Activated naive CD8-positive, alpha-beta T cell (primary cell): ENCODE measurements around the gene SLC16A3.
"Not testable (repeated sequence)": the region's sequence is repeated elsewhere in the genome, so short reads cannot be mapped to it uniquely, and the experiment has no call there.

ENCODE experiments used
- H3K27ac Mint-ChIP-seq: one replicate; pipeline ENCODE4 v1.8.0; 2021; ENCODE audit warnings: mixed read lengths
- H3K27me3 Mint-ChIP-seq: one replicate; pipeline ENCODE4 v1.8.0; 2021; ENCODE audit warnings: mixed read lengths
- H3K36me3 Mint-ChIP-seq: one replicate; pipeline ENCODE4 v1.8.0; 2021; ENCODE audit warnings: mixed read lengths
- H3K4me1 Mint-ChIP-seq: one replicate; pipeline ENCODE4 v1.8.0; 2021; ENCODE audit warnings: low read depth, mixed read lengths
- H3K4me3 Mint-ChIP-seq: one replicate; pipeline ENCODE4 v1.8.0; 2021; ENCODE audit warnings: mild to moderate bottlenecking, mixed read lengths
- H3K9me3 Mint-ChIP-seq: one replicate; pipeline ENCODE4 v1.8.0; 2021; ENCODE audit warnings: low read depth, mixed read lengths

Gene SLC16A3

GRCh38 chr17:82228842-82229697 lies at the start of gene SLC16A3:
TSS of gene SLC16A3 (plus strand) at chr17:82229042. CDS start at chr17:82236009, 6,967 bp downstream.
- H3K27ac Mint-ChIP-seq: no peak within 1 kb of the TSS

GRCh38 chr17:82179412-82179811 lies 49.4 kb upstream of the SLC16A3 start:
- peaks cover 8% of the 10 kb centered on the region for H3K36me3 Mint-ChIP-seq
- no peak overlapping the region for H3K4me3 Mint-ChIP-seq
- no peaks in the 10 kb centered on the region for H3K9me3 Mint-ChIP-seq
- no peak overlapping the region for H3K27ac Mint-ChIP-seq
- no peaks in the 10 kb centered on the region for H3K4me1 Mint-ChIP-seq
- H3K27me3 Mint-ChIP-seq: no peaks in the 10 kb centered on the region

More at GRCh38 chr17:82228842-82229697, at the start of gene SLC16A3:
- Mint-ChIP-seq H3K36me3 (no peaks in the 10 kb centered on the region), H3K27me3 (no peaks in the 10 kb centered on the region), H3K4me1 (peaks cover 5% of the 10 kb centered on the region), H3K4me3 (peak within 1 kb of the TSS; percentile 75), H3K9me3 (no peaks in the 10 kb centered on the region)

- Mint-ChIP-seq H3K9me3 (no peaks in the 10 kb centered on the region), H3K4me1 (no peaks in the 10 kb centered on the region), H3K27ac (no peak overlapping the region), H3K36me3 (peaks cover 8% of the 10 kb centered on the region), H3K27me3 (no peaks in the 10 kb centered on the region), H3K4me3 (no peak overlapping the region)
These were observed 48.8 kb upstream of the SLC16A3 start for GRCh38 chr17:82179946-82180475.

- Mint-ChIP-seq H3K27ac (no peak overlapping the region), H3K36me3 (peaks cover 9% of the 10 kb centered on the region), H3K9me3 (no peaks in the 10 kb centered on the region), H3K4me3 (no peak overlapping the region), H3K4me1 (no peaks in the 10 kb centered on the region), H3K27me3 (no peaks in the 10 kb centered on the region)
These were observed 47.9 kb upstream of the SLC16A3 start for GRCh38 chr17:82180776-82181528.

- no peak overlapping the region for H3K27ac Mint-ChIP-seq
- H3K36me3 Mint-ChIP-seq: peaks cover 6% of the 10 kb centered on the region
- no peak overlapping the region for H3K4me3 Mint-ChIP-seq
- H3K27me3 Mint-ChIP-seq: no peaks in the 10 kb centered on the region
- H3K4me1 Mint-ChIP-seq: no peaks in the 10 kb centered on the region
- H3K9me3 Mint-ChIP-seq: no peaks in the 10 kb centered on the region
These were observed 44.1 kb upstream of the SLC16A3 start for GRCh38 chr17:82184761-82185160.

DNA sequence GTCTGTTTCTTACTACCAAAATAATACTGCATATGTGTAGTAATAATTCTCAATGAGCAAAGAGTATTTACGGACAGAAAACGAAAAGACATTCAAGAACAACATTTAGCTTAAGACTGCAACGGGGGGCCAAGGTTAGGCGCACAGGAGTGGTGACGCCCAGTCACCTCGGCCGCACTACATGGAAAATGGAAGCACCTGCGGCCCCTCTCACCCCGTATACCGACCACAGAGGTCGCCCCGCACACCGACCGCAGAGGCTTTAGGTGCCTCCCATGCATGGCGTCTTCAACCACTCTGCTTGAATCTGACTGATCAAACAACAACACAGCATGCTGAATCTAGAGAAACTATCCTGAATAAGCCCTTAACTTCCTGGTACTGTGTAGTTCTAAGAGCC lies 42.6 kb upstream of the SLC16A3 start:
- Mint-ChIP-seq H3K4me3 (no peak overlapping the region), H3K36me3 (peaks cover 6% of the 10 kb centered on the region), H3K4me1 (no peaks in the 10 kb centered on the region), H3K27ac (no peak overlapping the region), H3K9me3 (no peaks in the 10 kb centered on the region), H3K27me3 (no peaks in the 10 kb centered on the region)

DNA sequence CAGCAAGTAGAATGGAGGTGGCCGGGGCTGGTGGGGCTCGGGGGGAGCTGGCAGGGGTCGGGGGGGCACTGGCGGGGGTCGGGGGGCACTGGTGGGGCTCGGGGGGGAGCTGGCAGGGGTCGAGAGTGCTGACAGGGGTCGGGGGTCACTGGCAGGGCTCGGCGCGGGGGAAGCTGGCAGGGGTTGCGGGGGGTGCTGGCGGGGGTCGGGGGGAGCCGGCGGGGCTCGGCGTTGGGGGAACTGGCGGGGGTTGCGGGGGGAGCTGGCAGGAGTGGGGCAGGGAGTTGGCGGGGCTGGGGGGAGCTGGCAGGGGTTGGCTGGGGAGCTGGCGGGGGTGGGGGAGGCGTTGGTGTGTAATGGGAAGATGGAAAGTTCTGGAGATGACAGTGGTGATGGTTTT lies 41.3 kb upstream of the SLC16A3 start:
- no peaks in the 10 kb centered on the region for H3K27me3 Mint-ChIP-seq
- peaks cover 6% of the 10 kb centered on the region for H3K36me3 Mint-ChIP-seq
- no peak overlapping the region for H3K27ac Mint-ChIP-seq
- no peak overlapping the region for H3K4me3 Mint-ChIP-seq
- no peaks in the 10 kb centered on the region for H3K4me1 Mint-ChIP-seq
- no peaks in the 10 kb centered on the region for H3K9me3 Mint-ChIP-seq

- no peaks in the 10 kb centered on the region for H3K9me3 Mint-ChIP-seq
- no peaks in the 10 kb centered on the region for H3K4me1 Mint-ChIP-seq
- H3K27ac Mint-ChIP-seq: no peak overlapping the region
- H3K4me3 Mint-ChIP-seq: no peak overlapping the region
- no peaks in the 10 kb centered on the region for H3K27me3 Mint-ChIP-seq
- peaks cover 8% of the 10 kb centered on the region for H3K36me3 Mint-ChIP-seq
These were observed 40.6 kb upstream of the SLC16A3 start for GRCh38 chr17:82188001-82188961.

- H3K4me3 Mint-ChIP-seq, H3K27ac Mint-ChIP-seq, H3K4me1 Mint-ChIP-seq, H3K27me3 Mint-ChIP-seq, H3K36me3 Mint-ChIP-seq, H3K9me3 Mint-ChIP-seq: not testable (repeated sequence)
These were observed 35.8 kb upstream of the SLC16A3 start for GRCh38 chr17:82193050-82193449.

GRCh38 chr17:82193520-82194220 lies 35.2 kb upstream of the SLC16A3 start:
- Mint-ChIP-seq H3K36me3 (peaks cover 10% of the 10 kb centered on the region), H3K4me3 (no peak overlapping the region), H3K27me3 (no peaks in the 10 kb centered on the region)

GRCh38 chr17:82194765-82195164 lies 34.1 kb upstream of the SLC16A3 start:
- H3K27ac Mint-ChIP-seq: no peak overlapping the region
- peaks cover 10% of the 10 kb centered on the region for H3K36me3 Mint-ChIP-seq

More at GRCh38 chr17:82193520-82194220, 35.2 kb upstream of the SLC16A3 start:
- Mint-ChIP-seq H3K27ac (no peak overlapping the region), H3K4me1 (peaks cover 14% of the 10 kb centered on the region), H3K9me3 (no peaks in the 10 kb centered on the region)

DNA sequence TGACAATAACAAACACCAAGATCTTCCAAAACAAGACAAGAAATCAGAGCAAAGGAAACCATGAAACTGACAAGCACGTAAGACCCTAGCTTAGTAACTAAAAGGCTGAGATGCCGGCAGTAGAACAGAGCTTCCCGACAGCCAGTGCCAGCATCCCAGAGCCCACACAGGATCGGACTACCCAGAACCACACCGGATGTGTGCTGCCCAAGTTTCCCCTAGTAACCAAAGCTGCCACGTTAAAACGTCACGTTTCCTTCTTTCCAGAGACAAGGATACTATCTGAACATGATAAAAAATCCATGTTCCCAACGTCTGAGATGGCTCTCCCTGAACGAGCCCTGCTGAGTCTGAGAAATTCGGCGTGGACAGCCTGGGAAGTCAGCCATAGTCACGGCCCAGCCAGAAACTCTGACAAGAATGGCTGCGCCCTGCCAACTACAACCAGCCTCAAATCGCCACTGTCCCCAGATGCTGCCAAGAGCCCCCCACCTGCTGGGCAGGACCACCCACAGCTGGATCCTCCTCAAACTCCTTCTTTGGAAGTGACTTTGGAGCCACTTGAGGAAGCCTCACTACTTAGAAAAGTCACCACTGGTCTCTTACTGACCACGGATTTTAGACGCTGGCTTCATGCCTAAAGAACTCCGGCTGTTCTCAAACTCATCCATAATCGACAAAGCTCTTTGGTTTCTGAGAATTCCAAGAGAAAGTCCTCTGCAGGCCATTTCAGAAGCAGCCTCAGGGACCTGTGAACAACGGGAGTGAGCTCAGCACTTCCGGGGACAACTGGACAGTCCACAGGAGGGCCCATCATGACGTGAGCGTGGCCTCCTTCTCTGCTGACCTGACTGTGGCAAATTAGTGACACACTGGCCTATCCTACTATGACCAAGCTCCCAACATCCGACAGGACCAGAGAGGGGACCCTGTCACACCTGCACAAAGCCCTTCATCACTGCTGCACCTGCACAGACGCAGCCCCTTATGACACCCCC lies 32.9 kb upstream of the SLC16A3 start:
- no peaks in the 10 kb centered on the region for H3K27me3 Mint-ChIP-seq
- no peak overlapping the region for H3K27ac Mint-ChIP-seq
- H3K4me1 Mint-ChIP-seq: peaks cover 31% of the 10 kb centered on the region
- H3K36me3 Mint-ChIP-seq: peaks cover 10% of the 10 kb centered on the region
- no peak overlapping the region for H3K4me3 Mint-ChIP-seq
- H3K9me3 Mint-ChIP-seq: no peaks in the 10 kb centered on the region

More at GRCh38 chr17:82194765-82195164, 34.1 kb upstream of the SLC16A3 start:
- no peaks in the 10 kb centered on the region for H3K27me3 Mint-ChIP-seq
- H3K9me3 Mint-ChIP-seq: no peaks in the 10 kb centered on the region
- H3K4me1 Mint-ChIP-seq: peaks cover 20% of the 10 kb centered on the region
- no peak overlapping the region for H3K4me3 Mint-ChIP-seq

- Mint-ChIP-seq H3K27me3 (no peaks in the 10 kb centered on the region), H3K27ac (peak overlapping the region; percentile 41), H3K4me3 (peak overlapping the region; percentile 59), H3K36me3 (peaks cover 8% of the 10 kb centered on the region), H3K9me3 (no peaks in the 10 kb centered on the region), H3K4me1 (peaks cover 42% of the 10 kb centered on the region)
These were observed 30.8 kb upstream of the SLC16A3 start for GRCh38 chr17:82198092-82198491.
